ENCODE results near the gene PLEKHA6. TPM values are rescaled to one million over a fixed set of nuclear protein-coding genes. Genes with fewer than 3 reads are reported as not detected.

The PLEKHA6 gene
- total and polyA plus RNA-seq, 7 experiments from 2014 or later: 0.05 to 1.9 (median 0.46) TPM; not detected in 1

GRCh38 chr1:204285436-204286305, 74.1 kb downstream of the PLEKHA6 start:
- no peak for DNase-seq
- POLR2A ChIA-PET: interaction anchor here (0.6 kb wide), 1 partner anchor 10 kb away, joined by 4 read pairs; no protein-coding TSS in a partner anchor
- Mint-ChIP-seq H3K27ac (peak overlapping the region in 8 of 9 donors; percentile 20 to 96 (median 86)), H3K27me3 (peaks cover 0 to 40% (median 12%) of the 10 kb centered on the region in 5 donors), H3K36me3 (no peaks in the 10 kb centered on the region), H3K4me3 (peak overlapping the region in 9 of 10 donors; percentile 16 to 90 (median 83)), H3K9me3 (no peaks in the 10 kb centered on the region), H3K4me1 (peaks cover 18 to 38% (median 30%) of the 10 kb centered on the region in 7 donors)
- Histone ChIP-seq H3K27me3 (ENCODE audit: control insufficient read depth in 2 of 2, insufficient read depth in 2 of 2, low read length in 2 of 2) (peaks cover 0 to 4% of the 10 kb centered on the region in 2 donors), H3K4me3 (ENCODE audit: low read length) (no peak overlapping the region), H3K9me3 (ENCODE audit: control insufficient read depth in 2 of 3, low read length in 3 of 3) (no peaks in the 10 kb centered on the region), H3K36me3 (ENCODE audit: control insufficient read depth in 2 of 3, insufficient read depth in 3 of 3, low read length in 3 of 3) (no peaks in the 10 kb centered on the region), H3K27ac (ENCODE audit: low read depth, low read length) (no peak overlapping the region), H3K4me1 (ENCODE audit: control insufficient read depth in 2 of 2, insufficient read depth in 2 of 2, low read length in 2 of 2) (peaks cover 7 to 18% of the 10 kb centered on the region in 2 donors)
- intact Hi-C loops (cut with micrococcal nuclease): loop anchor here (2.0 kb wide), 1 partner anchor 77 kb away; no protein-coding TSS in a partner anchor
- no peak for ATAC-seq
- CTCF ChIA-PET: no interaction called here

- CTCF ChIA-PET: no interaction called here
- Histone ChIP-seq H3K36me3 (ENCODE audit: control insufficient read depth in 2 of 3, insufficient read depth in 3 of 3, low read length in 3 of 3) (no peaks in the 10 kb centered on the region), H3K27me3 (ENCODE audit: control insufficient read depth in 2 of 2, insufficient read depth in 2 of 2, low read length in 2 of 2) (peaks cover 0 to 4% of the 10 kb centered on the region in 2 donors), H3K4me1 (ENCODE audit: control insufficient read depth in 2 of 2, insufficient read depth in 2 of 2, low read length in 2 of 2) (peaks cover 7 to 18% of the 10 kb centered on the region in 2 donors), H3K4me3 (ENCODE audit: low read length) (no peak overlapping the region), H3K9me3 (ENCODE audit: control insufficient read depth in 2 of 3, low read length in 3 of 3) (no peaks in the 10 kb centered on the region), H3K27ac (ENCODE audit: low read depth, low read length) (no peak overlapping the region)
- POLR2A ChIA-PET: interaction anchor here (0.5 to 0.6 kb wide), 2 partner anchors 11 to 135 kb away, joined by 3 to 4 read pairs; no protein-coding TSS in a partner anchor
- intact Hi-C loops (cut with micrococcal nuclease): no loop called here
- H3K27me3 Mint-ChIP-seq: peaks cover 0 to 37% (median 12%) of the 10 kb centered on the region in 5 donors
- no peak overlapping the region for H3K27ac Mint-ChIP-seq
- H3K4me1 Mint-ChIP-seq: peaks cover 18 to 38% (median 30%) of the 10 kb centered on the region in 7 donors
- H3K9me3 Mint-ChIP-seq: no peaks in the 10 kb centered on the region
- DNase-seq: no peak
- no peak overlapping the region for H3K4me3 Mint-ChIP-seq
- no peak for ATAC-seq
- H3K36me3 Mint-ChIP-seq: no peaks in the 10 kb centered on the region
Measured at GRCh38 chr1:204284929-204285328, 74.8 kb downstream of the PLEKHA6 start.

GRCh38 chr1:204283711-204284651, 75.7 kb downstream of the PLEKHA6 start:
- intact Hi-C loops (cut with micrococcal nuclease): no loop called here
- H3K27ac Mint-ChIP-seq: peak overlapping the region in 2 of 9 donors; percentile 55 to 58

GRCh38 chr1:204282761-204283221, 76.9 kb downstream of the PLEKHA6 start:
- CTCF ChIA-PET: interaction anchor here (0.6 kb wide), 1 partner anchor 1926 kb away, joined by 6 read pairs; no protein-coding TSS in a partner anchor
- Histone ChIP-seq H3K9me3 (ENCODE audit: control insufficient read depth in 2 of 3, low read length in 3 of 3) (no peaks in the 10 kb centered on the region), H3K27ac (ENCODE audit: low read depth, low read length) (no peak overlapping the region), H3K36me3 (ENCODE audit: control insufficient read depth in 2 of 3, insufficient read depth in 3 of 3, low read length in 3 of 3) (no peaks in the 10 kb centered on the region), H3K27me3 (ENCODE audit: control insufficient read depth in 2 of 2, insufficient read depth in 2 of 2, low read length in 2 of 2) (peaks cover 0 to 4% of the 10 kb centered on the region in 2 donors), H3K4me3 (ENCODE audit: low read length) (no peak overlapping the region), H3K4me1 (ENCODE audit: control insufficient read depth in 2 of 2, insufficient read depth in 2 of 2, low read length in 2 of 2) (peaks cover 7 to 15% of the 10 kb centered on the region in 2 donors)
- peaks cover 0 to 39% (median 18%) of the 10 kb centered on the region in 5 donors for H3K27me3 Mint-ChIP-seq
- H3K27ac Mint-ChIP-seq: no peak overlapping the region
- H3K4me1 Mint-ChIP-seq: peaks cover 18 to 28% (median 24%) of the 10 kb centered on the region in 7 donors
- intact Hi-C loops (cut with micrococcal nuclease): no loop called here
- POLR2A ChIA-PET: interaction anchor here (0.7 kb wide), 1 partner anchor 178 kb away, joined by 3 read pairs; no protein-coding TSS in a partner anchor
- no peak for DNase-seq
- no peaks in the 10 kb centered on the region for H3K9me3 Mint-ChIP-seq
- H3K4me3 Mint-ChIP-seq: no peak overlapping the region
- ATAC-seq: no peak
- H3K36me3 Mint-ChIP-seq: no peaks in the 10 kb centered on the region

More at GRCh38 chr1:204283711-204284651, 75.7 kb downstream of the PLEKHA6 start:
- ATAC-seq (no peak), DNase-seq (no peak)
- H3K27ac ChIP-seq (ENCODE audit: low read depth, low read length): no peak overlapping the region
- H3K4me1 ChIP-seq (ENCODE audit: control insufficient read depth in 2 of 2, insufficient read depth in 2 of 2, low read length in 2 of 2): peaks cover 7 to 18% of the 10 kb centered on the region in 2 donors
- Mint-ChIP-seq H3K4me1 (peaks cover 18 to 38% (median 30%) of the 10 kb centered on the region in 7 donors), H3K36me3 (no peaks in the 10 kb centered on the region), H3K4me3 (peak overlapping the region in 1 of 10 donors; percentile 49), H3K27me3 (peaks cover 0 to 39% (median 16%) of the 10 kb centered on the region in 5 donors), H3K9me3 (no peaks in the 10 kb centered on the region)
- CTCF ChIA-PET: interaction anchor here (0.6 kb wide), 1 partner anchor 1928 kb away, joined by 6 read pairs; no protein-coding TSS in a partner anchor
- H3K27me3 ChIP-seq (ENCODE audit: control insufficient read depth in 2 of 2, insufficient read depth in 2 of 2, low read length in 2 of 2): peaks cover 0 to 4% of the 10 kb centered on the region in 2 donors
- no peaks in the 10 kb centered on the region for H3K36me3 ChIP-seq (ENCODE audit: control insufficient read depth in 2 of 3, insufficient read depth in 3 of 3, low read length in 3 of 3)
- no peak overlapping the region for H3K4me3 ChIP-seq (ENCODE audit: low read length)
- POLR2A ChIA-PET: interaction anchor here (0.5 kb wide), 1 partner anchor 136 kb away, joined by 3 read pairs; no protein-coding TSS in a partner anchor
- H3K9me3 ChIP-seq (ENCODE audit: control insufficient read depth in 2 of 3, low read length in 3 of 3): no peaks in the 10 kb centered on the region

GRCh38 chr1:204280099-204280961, 79.4 kb downstream of the PLEKHA6 start:
- CTCF ChIA-PET: interaction anchor here (0.7 kb wide), 1 partner anchor 370 kb away, joined by 3 read pairs; no protein-coding TSS in a partner anchor
- POLR2A ChIA-PET: no interaction called here

More at GRCh38 chr1:204280099-204280961, 79.4 kb downstream of the PLEKHA6 start:
- intact Hi-C loops (cut with micrococcal nuclease): no loop called here
- Mint-ChIP-seq H3K4me1 (peaks cover 0 to 4% (median 0%) of the 10 kb centered on the region in 7 donors), H3K27me3 (peaks cover 3 to 34% (median 22%) of the 10 kb centered on the region in 5 donors), H3K36me3 (no peaks in the 10 kb centered on the region), H3K9me3 (no peaks in the 10 kb centered on the region), H3K4me3 (no peak overlapping the region), H3K27ac (peak overlapping the region in 1 of 9 donors; percentile 32)
- no peaks in the 10 kb centered on the region for H3K9me3 ChIP-seq (ENCODE audit: control insufficient read depth in 2 of 3, low read length in 3 of 3)
- H3K4me1 ChIP-seq (ENCODE audit: control insufficient read depth in 2 of 2, insufficient read depth in 2 of 2, low read length in 2 of 2): no peaks in the 10 kb centered on the region
- H3K36me3 ChIP-seq (ENCODE audit: control insufficient read depth in 2 of 3, insufficient read depth in 3 of 3, low read length in 3 of 3): no peaks in the 10 kb centered on the region
- ATAC-seq (no peak), DNase-seq (no peak)
- peaks cover 0 to 4% of the 10 kb centered on the region in 2 donors for H3K27me3 ChIP-seq (ENCODE audit: control insufficient read depth in 2 of 2, insufficient read depth in 2 of 2, low read length in 2 of 2)
- H3K27ac ChIP-seq (ENCODE audit: low read depth, low read length): no peak overlapping the region
- H3K4me3 ChIP-seq (ENCODE audit: low read length): no peak overlapping the region
